GM19455 (cell line): Measurements from ENCODE around the gene FXYD4.
A peak's percentile ranks its signal among the peaks of the same experiment; 100 is the strongest.

ENCODE experiments used
- ATAC-seq: cut with Tn5 transposase; IDR thresholded peaks from one replicate; pipeline ENCODE4 v1.9.1; 2021; ENCODE audit not compliant: unreplicated experiment

Gene FXYD4

DNA sequence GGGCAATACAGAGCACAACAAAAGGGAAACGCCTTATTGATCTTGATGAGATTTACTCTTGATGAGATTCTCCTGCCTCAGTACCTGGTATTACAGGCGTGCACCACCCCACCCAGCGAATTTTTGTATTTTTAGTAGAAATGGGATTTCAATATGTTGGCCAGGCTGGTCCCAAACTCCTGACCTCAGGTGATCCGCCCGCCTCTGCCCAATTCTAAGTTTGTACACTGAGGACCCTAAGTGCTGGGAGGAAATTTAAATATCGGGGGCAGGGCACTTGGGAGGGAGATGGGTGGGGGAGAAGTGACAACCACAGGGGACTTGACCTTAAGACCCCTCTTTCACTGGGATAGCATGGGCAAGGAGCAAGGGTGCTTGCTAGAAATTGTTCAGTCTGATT is 23.4 kb downstream of the FXYD4 start:
- no peak for ATAC-seq

DNA sequence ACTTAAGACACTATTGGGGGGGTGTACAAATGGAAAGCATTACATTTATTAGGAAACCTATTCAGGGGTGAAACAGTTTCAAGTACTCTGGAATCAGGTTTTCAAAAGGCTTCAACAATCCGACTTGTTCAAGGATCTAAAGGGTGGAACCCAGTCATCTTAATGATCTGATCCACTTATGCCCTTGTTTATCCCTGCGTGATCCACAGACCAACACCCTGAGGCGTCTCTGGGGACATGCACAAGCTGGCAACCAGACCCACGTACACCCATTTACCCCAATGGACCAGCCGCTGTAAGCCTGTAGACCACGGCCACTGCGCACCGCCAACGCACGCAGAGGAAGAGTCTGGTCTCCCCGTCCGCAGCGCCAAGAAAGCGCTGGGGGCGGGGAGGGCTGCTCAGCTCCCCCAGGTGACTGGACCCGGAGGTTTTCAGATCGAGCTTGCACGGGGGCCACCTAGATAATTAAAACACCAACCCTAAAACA is 24.2 kb downstream of the FXYD4 start:
- ATAC-seq, result no peak

DNA sequence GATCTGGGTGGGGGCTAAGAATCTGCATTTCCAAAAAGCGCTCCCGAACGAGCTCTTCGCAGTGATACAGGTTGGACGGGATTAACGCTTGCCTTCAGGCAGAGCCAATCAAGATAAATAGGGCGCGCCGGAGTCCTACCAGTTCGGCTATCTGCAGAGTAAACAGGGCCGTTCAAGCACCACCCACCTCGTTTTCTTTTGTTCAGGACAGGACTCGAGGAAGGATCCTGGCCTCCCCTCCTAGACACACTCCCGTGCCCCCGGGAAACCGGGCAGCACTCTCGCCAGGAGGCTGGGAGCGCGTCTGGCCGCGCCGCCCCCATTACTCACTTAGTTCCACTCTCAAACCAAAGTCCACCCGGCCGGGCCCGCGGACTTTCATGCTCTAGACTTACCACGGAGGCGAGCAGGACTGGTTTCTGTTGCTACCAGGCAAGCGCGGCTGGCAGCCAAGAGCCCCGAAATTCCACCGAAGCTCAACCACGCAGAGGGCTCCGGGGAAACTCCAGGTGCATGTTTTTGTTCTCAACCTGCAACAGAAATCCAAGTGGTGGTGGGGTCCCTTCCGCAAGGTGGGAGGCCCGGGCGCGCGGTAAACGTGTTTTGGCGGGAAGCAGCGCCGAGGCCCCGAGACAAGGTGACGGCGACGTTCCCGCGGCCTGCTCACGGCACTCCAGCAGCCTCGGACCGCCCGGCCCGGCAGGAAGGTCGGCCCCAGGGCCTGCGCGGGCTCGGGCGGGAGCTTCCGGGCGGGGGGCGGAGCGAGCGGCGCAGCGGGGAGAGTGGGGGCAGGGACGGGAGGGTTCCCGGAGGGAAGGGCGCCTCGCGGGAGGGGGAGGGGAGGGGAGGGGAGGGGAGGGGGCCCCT is 24.9 kb downstream of the FXYD4 start:
- peak; percentile 58 for ATAC-seq

DNA sequence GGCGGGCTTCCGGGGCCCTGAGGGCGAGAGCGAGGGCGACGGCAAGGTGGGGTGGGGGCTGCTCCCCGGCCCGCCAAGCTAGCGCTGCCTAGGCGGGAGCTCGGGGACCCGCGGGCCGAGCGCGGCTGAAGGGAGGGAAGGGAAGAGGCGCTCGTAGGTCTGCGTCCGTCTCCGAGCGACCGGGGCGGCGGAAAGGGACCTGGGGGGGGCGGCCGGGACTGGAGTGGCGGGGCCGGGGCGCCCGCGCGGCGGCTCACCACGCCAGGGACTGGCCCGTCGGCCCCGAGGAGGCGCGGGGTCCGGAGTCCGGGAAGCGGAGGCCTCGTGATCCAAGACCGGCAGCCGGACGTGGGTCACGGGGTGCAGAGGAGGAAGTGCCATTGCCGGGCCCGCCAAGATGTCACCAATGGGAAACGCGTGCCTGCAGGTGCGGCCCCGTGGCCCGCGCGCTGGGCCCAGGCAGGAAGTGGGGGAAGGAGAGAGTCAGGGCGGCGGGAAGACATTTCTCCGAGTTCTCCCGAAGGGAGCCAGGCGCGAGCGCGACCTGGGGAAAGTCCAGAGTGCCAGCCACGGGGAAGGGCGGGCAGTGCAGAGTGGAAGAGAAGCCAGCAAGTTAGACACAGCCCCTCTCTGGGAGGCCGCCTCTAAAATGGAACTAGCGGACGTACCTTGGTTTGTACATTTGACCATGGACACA is 25.6 kb downstream of the FXYD4 start:
- ATAC-seq, result peak; percentile 84

DNA sequence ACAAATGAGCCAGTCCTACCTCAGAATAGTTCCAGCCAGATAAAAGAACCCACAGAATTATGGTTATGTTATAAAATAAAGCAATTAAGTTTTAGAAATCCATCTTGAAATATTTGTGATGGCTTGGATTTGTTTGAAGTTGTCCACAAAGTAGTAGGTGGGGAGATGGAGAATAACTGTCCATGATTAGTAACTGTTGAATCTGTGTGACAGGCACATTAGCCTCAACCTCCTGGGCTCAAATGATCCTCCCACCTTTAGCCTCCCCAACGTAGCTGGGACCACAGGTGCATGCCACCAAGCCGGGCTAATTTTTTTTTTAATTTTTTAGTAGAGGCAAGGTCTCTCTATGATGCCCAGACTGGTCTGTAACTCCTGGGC is 27.5 kb downstream of the FXYD4 start:
- no peak for ATAC-seq

DNA sequence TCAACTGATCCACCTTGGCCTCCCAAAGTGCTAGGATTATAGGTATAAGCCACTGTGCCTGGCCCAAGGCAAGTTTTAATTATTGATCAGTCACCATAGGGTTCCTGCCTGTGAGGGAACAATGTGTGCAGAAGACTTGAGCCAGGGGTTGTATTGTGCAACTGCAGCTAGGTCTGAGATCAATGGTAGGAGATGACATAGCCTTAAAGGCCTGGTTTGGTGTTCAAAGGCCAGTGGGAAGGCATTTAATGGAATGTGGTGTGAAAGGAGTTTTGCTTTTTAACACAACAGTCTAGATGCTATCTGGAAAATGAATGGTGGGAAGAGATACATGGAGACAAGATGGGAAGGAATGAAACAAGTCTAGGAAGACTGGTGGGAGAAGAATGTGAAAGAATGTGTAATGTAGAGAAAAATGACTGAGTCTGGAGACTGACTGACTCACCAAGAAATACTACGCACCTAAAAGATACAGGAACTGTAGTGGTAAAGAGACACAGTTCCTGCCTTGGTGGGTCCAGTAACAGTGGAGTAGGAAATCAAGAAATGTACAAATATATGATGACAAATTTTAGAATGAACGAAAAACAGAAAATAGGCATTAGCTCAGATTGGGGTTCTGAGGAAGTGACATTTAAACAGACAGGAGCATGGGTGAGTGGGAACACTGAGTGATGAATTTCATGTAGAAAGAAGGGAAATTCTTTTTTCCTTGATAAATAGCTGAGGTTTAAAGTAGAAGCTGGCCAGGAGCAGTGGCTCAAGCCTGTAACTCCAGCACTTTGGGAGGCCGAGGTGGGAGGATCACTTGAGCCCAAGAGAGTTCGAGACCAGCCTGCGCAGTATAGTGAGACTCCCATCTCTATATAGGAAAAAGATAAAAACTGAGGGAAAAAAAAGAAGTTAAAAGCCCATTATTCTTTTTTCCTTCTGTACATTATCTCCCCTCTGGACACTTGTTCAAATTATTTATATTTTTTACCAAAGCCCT is 28.2 kb downstream of the FXYD4 start:
- no peak for ATAC-seq

DNA sequence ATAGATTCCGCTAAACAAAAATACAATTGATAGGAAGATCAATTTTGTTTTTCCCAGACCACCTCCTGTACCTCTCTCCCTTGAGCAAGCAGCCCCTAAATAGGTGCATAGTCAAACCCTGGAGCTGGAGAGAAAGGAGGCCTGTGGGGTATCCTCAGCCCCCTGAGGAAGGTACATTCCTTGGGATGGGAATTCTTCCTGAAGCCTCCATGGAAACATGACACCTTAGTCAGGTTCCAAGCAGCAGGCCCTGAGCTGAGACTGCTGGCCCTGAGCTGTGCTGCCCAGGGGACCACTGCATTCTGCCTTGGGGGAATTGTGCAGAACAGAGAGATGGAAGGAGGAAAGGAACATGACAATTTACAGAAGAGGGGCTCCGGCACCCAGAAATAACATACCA is 30.2 kb downstream of the FXYD4 start:
- ATAC-seq, result no peak

DNA sequence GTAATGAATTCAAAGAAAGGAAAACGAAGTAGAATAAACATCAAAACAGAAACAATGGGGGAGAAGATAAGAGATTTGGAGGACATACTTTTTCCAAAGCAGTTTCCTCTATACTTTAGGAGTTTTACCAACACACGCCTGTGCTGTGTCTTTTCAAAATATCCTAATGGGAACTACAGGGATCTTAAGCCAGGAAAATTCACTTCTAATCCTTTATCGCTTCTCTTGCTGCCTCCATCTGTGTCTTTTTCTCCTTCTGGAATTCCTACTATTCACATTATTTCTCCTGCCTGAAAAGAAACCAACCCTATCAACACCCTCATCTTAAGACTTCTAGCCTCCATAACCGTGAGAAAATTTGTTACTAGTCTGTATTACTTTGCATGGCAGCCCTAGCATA is 30.7 kb downstream of the FXYD4 start:
- no peak for ATAC-seq

DNA sequence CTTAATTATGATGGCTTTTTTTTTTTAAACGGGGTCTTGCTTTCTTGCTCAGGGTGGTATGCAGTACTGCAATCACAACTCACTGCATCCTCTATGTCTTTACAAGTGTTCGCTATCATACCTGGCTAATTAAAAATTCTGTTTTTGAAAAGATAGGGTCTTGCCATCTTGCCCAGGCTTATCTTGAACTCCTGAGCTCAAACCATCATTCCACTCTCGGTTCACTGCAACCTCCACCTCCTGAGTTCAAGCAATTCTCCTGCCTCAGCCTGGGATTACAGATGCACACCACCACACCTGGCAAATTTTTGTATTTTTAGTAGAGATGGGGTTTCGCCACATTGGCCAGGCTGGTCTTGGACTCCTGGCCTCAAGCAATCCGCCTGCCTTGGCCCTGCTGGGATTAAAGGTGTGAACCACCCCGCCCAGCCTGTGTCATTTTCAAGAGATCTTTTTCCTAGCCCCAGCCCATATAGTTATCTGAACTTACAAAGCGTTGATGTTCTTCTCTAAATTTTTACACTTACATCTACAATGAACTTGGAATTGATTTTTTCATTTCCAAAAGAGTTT is 31.5 kb downstream of the FXYD4 start:
- ATAC-seq, result no peak

DNA sequence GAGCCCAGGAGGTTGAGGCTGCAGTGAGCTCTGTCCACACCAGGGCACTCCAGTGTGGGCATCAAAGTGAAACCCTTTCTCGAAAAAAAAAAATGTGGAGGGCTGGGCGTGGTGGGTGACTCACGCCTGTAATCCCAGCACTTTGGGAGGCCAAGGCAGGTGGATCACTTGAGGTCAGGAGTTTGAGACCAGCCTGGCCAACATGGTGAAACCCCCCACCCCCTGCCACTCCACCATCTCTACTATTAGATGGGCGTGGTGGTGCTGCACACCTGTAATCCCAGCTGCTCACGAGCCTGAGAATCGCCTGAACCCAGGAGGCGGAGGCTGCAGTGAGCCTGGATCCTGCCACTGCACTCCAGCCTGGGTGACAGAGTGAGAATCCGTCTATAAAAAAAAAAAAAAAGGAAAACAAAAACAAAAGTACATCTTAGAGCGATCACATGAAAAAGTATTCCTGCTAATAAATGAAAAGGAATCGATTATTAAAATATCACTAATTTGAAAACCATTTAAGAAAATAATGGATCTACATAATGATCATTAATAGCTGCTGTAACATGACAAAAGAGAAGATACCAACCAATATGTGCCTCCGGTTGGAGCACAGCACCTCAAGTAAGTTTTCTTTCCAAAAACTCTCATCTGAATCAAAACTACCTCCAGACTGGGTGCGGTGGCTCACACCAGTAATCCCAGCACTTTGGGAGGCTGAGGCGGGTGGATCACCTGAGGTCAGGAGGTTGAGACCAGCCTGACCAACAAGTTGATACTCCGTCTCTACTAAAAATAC is 32.7 kb downstream of the FXYD4 start:
- ATAC-seq, result no peak

DNA sequence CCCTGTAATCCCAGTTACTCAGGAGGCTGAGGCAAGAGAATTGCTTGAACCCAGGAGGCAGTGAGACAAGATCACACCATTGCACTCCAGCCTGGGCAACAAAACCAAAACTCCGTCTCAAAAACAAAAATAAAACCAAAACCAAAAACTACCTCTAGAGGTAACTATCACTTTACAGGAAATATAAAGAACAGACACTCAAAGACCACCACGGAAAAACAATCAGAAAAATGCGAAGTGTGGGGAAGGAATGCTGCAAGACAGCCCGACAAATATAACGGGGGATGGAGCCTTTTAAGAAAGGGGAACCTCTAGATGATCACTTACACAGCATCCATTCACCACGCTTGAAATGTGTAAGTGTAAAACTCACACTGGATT is 33.3 kb downstream of the FXYD4 start:
- no peak for ATAC-seq

DNA sequence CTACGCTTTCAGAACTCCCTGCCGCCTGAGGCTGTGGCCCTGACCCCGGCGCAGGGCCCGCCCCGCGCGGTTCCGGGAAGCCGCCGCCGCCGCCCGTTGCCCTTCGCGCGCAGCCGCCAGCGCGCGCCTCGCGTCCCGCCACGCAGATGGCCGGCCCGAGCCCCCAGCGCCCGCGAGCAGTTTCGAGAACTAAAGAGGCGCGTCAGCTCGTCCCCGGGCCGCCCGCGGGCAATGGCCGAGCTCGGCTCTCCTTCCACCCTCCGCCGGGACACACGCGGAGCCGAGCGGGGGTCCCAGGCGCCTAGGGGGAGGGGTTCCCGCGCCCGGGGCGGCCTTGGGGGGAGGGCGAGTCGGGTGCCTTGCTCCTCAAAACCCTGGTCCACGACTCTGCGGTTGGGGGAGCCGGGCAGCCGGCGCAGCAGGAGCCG is 35.7 kb downstream of the FXYD4 start:
- ATAC-seq, result peak; percentile 32

DNA sequence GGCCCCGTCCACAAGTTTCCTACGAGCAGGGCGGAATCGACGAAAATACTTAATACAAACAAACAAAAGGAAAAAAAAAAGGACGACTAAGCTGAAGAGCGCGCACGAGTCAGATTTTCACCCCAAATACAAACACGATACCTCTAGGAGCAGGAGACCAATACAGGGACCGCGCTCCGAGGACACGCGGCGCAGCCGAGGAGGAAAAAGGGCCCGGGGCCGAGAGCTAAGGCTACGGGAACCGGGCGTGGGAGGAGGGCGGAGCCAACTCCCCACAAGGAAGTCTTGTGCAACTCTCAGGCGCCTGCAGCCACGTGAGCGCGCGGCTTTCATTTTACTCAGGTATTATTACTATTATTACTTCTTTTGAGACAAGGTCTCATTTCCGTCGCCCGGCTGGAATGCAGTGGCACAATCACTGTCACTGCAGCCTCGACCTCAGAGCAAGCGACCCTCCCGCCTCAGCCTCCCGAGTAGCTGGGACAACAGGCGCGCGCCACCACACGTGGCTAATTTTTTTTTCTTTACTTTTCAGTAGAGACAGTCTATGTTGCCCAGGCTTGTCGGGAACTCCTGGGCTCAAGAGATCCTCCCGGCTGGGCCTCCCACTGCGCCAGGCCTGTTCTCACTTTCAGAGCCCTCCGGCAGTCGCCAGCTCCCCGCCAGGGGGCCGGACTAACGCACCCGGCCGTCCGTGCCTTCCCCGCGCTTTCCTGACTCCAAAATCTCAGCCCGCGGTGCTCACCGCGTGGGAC is 36.3 kb downstream of the FXYD4 start:
- ATAC-seq, result peak; percentile 53

DNA sequence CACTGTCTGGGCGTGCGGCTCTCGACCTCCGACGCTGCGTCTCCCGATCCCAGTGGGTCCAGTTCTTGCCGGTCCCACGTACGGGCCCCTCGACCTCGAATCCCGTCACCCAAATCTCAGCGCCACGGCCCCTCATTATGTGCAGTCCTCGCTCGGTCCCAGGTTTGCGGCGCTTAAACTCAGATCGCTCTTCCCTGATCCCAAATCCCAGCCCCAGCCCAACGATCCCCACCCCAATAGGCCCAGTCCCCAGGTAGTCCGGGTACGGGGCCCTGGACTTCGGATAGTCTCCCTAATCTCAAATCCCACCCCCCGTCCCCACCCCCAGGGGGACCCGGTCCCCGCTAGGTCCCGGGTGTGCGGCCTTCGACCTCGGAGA is 36.9 kb downstream of the FXYD4 start:
- ATAC-seq, result no peak

DNA sequence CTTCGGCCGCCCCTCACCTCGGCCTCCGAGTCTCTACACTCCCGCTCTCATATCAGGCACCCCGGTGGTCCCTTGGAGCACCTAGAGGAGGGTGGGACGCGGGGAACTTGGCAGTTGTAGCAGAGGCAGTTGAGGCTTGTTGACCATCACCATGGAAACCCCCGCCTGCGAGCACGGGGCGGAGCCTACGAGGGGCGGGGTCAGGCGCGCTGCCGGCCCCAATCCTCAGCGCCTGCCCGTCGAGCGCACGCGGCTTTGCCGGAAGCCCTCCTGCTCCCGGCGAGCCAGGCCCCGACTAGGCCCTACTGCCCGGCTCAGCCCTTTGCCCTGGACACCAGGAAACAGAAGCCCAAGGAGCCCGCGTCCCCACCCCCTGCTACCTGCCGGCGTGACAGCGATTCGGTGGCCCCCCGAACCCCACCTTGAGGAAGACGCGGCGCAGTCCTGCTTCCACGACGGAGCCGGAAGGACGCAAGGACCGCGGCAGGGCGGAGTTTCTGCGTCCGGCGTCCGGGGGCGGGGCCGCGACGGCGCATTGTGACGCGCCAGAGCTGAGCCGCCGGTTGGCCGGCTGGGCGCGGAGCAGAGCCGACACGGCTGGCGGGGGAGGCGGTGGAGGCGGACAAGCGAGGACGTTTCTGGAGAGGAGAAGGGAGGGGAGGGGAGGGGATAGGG is 37.4 kb downstream of the FXYD4 start, which contains the start of gene HNRNPF:
TSS of gene HNRNPF (minus strand) at position 477 of the 675 bp plus-strand sequence. CDS start 21,302 bp downstream, outside the sequence.
- ATAC-seq, result peak; percentile 61

DNA sequence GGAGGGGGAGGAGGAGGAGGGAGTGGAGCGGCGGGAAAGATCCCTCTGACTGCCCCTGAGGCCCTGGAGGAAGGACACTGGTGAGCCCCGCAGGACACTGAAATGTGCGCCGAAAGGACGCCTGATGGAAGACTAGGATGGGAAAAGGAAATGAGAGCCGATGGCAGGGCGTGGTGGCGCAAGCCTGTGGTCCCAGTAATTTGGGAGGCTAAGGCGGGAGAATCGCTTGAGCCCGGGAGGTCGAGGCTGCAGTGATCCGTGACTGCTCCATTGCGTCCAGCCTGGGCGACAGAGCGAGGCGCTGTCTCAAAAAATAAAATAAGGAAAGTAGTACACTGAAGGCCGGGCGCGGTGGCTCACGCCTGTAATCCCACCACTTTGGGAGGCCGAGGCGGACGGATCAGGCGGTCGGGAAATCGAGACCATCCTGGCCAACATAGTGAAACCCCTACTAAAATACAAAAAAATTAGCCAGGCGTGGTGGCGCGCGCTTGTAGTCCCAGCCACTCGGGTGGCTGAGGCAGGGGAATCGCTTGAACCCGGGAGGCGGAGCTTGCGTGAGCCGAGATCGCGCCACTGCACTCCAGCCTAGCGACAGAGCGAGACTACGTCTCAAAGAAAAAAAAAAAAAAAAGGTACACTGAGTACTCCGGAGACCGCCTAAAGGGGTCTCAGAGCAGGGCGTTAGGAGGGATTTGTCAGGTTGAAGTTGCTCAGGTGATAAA is 38.1 kb downstream of the FXYD4 start:
- ATAC-seq, result no peak

DNA sequence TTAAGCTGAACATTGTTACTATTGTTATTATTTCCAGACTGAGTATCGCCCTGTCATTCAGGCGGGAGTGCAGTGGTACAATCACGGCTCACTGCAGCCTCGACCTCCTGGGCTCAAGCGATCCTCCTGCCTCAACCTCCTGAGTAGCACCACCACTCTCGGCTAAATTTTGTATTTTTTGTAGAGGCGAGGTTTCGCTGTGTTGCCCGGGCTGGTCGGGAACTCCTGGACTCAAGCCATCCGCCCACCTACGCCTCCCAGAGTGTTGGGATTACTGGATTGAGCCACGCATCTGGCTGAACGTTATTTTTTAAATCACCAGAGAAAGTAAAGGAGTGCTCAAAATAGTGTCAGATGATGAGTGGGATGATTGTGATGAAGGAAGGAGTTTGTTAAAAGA is 38.9 kb downstream of the FXYD4 start:
- no peak for ATAC-seq

DNA sequence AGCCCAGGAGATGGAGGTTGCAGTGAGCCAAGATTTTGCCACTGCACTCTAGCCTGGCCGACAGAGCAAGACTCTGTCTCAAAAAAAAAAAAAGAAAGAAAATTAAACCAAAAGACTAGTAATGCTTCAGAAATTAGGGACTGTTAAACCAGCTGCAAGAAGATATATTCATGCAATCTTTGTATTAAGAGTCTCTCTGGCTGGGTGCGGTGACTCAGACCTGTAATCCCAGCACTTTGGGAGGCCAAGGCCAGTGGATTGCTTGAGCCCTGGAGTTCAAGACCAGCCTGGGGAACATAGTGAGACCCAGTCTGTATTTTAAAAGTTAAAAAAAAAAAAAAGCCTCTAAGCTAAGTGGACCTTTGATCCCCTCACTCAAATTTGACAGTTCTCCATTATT is 40.1 kb downstream of the FXYD4 start:
- ATAC-seq, result no peak
